ENCODE measurements around the gene GRXCR2.

GRXCR2 gene

DNA sequence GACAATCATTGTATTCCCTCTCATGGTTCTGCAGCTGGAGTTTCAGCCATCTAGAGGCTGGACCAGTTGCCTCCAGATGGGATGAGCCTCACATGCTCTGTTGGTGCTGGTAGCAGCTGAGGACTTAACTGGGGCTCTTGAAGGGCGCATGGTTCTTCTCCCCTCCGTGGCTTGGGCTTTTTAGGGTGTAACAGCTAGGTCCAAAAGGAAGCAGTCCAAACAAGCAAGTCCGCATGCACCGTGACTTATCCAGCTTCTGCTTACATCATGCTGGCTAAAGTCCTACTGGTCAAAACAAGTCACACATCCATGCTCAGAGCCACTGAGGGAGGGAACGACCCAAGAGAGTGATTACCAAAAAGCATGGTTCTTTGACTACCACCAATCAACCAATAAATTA lies 31.9 kb upstream of the GRXCR2 start:
- no peak for TF ChIP-seq GATA2 (IDR thresholded peaks at IDR 0.05; ENCODE audit: low read depth, low read length)
- no peak for TF ChIP-seq GATA3 (IDR thresholded peaks at IDR 0.05; ENCODE audit: low read depth, low read length)

DNA sequence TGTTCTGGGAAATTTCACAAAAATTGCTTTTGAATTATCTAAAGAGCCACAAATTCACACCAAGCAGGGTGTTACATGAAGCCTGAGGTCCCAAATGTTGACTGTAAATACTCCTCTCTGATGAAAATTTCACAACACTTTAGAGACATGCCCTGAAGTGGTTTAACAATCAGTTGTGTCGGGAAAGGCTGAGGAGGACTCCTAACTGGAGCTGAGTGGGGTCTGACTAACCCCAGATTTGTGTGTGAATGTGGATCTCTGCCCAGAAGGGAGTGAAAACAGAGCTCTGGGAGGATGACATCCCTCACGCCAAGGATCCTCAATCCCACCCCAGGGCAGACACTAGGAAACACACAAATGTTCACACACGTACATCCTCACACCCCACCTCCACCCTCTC lies 31.1 kb upstream of the GRXCR2 start:
- TF ChIP-seq GATA2 (IDR thresholded peaks at IDR 0.05; ENCODE audit: low read depth, low read length) (no peak), GATA3 (IDR thresholded peaks at IDR 0.05; ENCODE audit: low read depth, low read length) (no peak)

DNA sequence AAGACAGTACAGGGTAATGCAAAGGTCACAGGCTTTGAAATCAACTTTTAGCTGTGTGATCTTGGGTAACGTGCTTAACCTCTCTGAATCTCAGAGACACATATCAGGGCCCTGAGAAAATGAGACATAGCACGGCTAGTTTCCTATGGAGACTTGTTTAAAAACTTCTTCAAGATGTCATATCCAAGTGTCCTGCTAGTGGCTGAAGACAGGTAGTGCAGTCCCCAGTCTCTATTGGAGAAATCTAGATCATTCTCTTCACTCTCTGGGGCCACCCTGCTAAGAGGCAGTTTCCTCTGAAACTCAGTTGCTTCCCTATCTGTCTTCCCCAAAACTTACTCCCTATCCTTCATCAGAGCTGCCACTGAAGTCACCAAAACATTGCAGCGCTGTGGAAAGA lies 30.3 kb upstream of the GRXCR2 start:
- no peak for TF ChIP-seq GATA2 (IDR thresholded peaks at IDR 0.05; ENCODE audit: low read depth, low read length)
- TF ChIP-seq GATA3 (IDR thresholded peaks at IDR 0.05; ENCODE audit: low read depth, low read length) = no peak

DNA sequence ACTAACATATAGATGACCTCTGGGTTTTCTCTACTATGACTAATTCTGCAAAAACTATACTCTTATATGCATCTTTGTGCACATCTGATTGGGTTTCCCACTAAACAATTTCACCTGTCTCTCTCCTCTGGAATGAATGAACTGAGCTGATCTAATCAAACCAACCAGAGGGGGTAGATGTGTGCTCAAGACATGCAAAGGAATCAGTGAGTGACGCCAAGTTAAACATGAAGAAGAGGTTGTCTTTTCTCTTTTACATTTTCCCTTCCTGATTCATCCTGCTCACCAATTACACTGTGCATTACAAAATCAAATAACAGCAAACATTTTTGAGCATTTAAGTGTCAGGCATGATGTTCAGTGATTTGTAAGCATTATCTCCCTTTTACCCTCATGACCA lies 29.6 kb upstream of the GRXCR2 start:
- TF ChIP-seq GATA3 (IDR thresholded peaks at IDR 0.05; ENCODE audit: low read depth, low read length) (no peak), GATA2 (IDR thresholded peaks at IDR 0.05; ENCODE audit: low read depth, low read length) (no peak)

DNA sequence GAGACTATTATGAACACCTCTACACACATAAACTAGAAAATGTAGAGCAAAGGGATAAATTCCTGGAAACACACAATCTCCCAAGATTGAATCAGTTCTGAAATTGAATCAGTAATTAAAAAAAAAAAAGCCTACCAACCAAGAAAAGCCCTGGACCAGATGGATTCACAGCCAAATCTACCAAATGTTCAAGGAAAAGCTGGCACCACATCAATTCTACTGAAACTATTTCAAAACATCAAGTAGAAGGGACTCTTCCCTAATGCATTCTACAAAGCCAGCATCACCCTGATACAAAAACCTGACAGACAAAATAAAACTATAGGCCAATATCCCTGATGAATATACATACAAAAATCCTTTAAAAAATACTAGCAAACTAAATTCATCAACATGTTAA lies 25.4 kb upstream of the GRXCR2 start:
- TF ChIP-seq GATA2 (IDR thresholded peaks at IDR 0.05; ENCODE audit: low read depth, low read length) (no peak), GATA3 (IDR thresholded peaks at IDR 0.05; ENCODE audit: low read depth, low read length) (no peak)

DNA sequence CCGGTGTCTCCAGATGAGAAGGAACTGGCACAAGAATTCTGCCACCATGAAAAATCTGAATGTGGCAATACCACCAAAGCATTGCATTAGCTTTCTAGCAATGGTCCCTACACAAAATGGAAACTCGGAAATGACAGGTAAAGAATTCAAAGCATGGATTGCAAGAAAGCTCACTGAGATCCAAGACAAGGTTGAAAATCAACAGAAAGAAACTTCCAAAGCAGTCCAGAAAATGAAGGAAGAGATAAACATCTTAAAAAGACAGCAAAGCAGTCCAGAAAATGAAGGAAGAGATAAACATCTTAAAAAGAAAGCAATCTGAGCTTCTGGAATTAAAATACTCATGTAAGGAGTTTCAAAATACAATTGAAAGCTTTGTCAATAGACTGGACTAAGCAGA lies 16.8 kb upstream of the GRXCR2 start:
- TF ChIP-seq GATA3 (IDR thresholded peaks at IDR 0.05; ENCODE audit: low read depth, low read length) (no peak), GATA2 (IDR thresholded peaks at IDR 0.05; ENCODE audit: low read depth, low read length) (no peak)

DNA sequence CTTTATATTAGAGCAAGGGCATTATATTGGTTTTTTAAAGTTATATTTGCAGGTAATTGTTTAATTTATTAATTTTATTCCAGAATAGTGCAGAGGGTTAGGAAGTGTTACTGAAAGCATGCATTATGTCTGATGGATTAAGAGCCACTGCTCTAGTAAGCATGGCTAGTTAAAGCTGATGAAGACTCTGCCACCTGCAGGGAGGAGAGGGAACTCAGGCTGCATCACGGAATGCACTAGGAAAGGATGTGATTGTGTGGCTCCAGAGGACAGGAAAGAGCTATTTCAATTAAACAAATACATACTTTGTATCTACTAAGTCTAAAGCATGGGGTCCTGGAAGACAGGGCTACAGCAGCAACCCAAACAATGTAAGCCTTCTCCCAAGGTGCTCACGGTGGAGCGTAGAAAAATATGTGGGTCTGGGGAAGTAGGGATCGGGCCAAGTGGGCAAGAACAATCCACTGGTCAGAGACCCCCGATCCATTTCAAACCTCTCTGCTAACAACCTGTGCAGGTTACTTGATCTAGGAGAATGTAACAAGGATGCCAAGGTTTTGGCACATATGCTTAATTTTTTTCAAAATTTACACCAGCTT lies 15.3 kb upstream of the GRXCR2 start:
- TF ChIP-seq GATA2 (IDR thresholded peaks at IDR 0.05; ENCODE audit: low read depth, low read length) (no peak), GATA3 (IDR thresholded peaks at IDR 0.05; ENCODE audit: low read depth, low read length) (no peak)

DNA sequence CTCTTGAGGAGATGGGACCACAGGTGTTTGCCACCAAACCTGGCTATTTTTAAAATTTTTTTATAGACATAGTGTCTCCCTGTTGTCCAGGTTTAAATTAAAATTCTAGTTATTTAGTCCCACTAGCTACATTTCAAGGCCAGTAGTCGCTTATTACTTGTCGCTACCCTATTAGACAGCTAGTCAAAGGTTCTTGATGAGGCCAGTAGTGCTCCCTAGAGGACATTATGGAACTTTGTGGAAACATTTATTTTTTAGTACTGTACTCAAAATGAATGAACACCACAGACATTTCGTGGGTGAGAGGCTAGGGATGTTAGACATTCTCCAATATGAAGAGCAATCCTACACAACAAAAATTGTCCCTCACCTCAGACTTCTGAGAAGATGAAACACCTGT lies 14.4 kb upstream of the GRXCR2 start:
- TF ChIP-seq GATA3 (IDR thresholded peaks at IDR 0.05; ENCODE audit: low read depth, low read length) (no peak), GATA2 (IDR thresholded peaks at IDR 0.05; ENCODE audit: low read depth, low read length) (no peak)

DNA sequence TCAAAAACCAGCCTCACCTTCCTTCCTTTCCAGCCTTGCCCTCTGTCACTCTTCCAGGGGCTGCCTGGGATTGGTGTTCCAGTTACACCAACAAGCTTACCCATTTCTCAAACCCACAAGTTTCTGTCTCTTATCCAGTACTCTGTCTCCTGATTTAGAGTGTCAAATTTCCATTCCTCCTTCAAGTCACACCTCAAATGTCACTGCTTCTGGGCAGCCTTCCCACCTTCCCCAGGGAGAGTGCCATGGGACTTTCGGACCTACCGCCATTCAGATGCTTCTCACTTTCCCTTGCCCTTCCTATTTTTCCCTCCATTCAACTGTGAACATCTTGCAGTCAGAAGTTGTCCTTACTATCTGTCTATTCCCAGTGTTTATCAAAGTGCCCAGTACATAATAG lies 2.0 kb upstream of the GRXCR2 start:
- TF ChIP-seq GATA3 (IDR thresholded peaks at IDR 0.05; ENCODE audit: low read depth, low read length) (no peak), GATA2 (IDR thresholded peaks at IDR 0.05; ENCODE audit: low read depth, low read length) (no peak)

DNA sequence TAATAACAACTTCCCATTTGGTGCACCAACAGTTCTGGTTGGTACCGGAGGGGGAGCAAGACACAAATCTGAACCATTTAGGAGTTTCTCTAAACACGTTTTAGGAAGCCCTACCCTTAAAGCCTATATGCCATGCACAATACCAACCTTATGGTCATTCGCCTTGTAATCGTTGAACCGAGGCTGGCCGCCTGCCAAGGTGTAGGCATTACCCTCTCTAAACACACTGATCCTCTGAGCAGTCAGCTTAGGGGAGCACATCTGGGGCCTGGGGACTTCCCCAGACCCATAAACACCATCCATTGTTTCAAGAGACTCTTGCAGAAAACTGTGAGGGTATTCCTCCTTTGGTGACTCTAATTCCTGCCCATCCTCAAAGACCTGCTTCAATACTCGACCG lies 328 bp downstream of the GRXCR2 start:
- TF ChIP-seq GATA3 (IDR thresholded peaks at IDR 0.05; ENCODE audit: low read depth, low read length) (no peak), GATA2 (IDR thresholded peaks at IDR 0.05; ENCODE audit: low read depth, low read length) (no peak)

DNA sequence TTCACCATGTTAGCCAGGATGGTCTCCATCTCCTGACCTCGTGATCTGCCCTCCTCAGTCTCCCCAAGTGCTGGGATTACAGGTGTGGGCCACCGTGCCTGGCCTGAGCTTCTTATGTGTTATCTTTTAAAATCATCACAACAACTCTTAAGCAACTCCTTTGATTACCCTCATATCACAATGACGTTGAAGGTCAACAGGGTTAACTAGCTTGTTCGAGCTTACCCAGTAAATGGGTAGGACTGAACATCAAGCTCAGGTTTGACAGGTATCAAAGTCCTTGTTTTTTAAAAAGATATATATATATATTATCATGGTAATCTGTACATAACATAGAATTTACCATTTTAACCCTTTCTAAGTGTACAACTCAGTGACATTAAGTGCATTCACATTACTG lies 3.1 kb downstream of the GRXCR2 start:
- TF ChIP-seq GATA2 (IDR thresholded peaks at IDR 0.05; ENCODE audit: low read depth, low read length) (no peak), GATA3 (IDR thresholded peaks at IDR 0.05; ENCODE audit: low read depth, low read length) (no peak)

DNA sequence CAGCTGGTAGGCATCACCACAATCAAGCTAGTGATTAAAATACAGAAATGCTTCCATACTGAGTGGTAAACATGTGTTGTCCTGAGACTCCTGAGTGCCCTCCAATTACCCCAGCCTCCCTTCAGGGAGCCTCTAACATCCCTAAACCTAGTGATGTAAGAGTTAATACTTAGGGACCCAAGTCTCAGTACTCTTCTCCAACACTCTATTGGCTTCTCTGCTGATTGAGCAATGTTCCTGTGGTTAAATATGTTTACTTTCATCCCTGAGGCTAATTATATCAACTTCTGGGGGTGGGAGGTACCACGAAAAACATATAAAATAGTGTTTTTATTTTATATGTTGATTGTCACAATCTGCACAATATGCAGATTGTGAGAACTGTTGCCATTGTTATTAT lies 5.0 kb downstream of the GRXCR2 start:
- TF ChIP-seq GATA3 (IDR thresholded peaks at IDR 0.05; ENCODE audit: low read depth, low read length) (no peak), GATA2 (IDR thresholded peaks at IDR 0.05; ENCODE audit: low read depth, low read length) (no peak)

DNA sequence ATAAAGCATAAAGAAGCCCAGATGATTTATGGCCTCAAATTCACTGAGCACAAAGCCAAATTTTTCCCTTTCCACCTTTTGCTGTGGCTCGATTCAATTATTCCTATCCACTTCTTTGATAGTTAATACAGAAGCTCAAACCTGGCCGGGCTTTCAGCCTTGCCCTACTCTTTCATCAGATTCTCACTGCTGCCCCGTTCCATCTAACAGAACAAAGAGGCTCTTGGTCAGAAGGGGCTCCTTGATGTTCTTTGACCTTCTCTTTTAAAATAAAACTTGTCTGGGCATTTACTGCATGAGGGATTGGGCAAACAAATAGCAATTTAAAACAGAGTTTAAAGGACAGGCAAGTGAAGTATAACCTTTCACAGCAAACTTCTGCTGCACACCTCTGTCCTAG lies 9.8 kb downstream of the GRXCR2 start:
- TF ChIP-seq GATA3 (IDR thresholded peaks at IDR 0.05; ENCODE audit: low read depth, low read length) (no peak), GATA2 (IDR thresholded peaks at IDR 0.05; ENCODE audit: low read depth, low read length) (no peak)

DNA sequence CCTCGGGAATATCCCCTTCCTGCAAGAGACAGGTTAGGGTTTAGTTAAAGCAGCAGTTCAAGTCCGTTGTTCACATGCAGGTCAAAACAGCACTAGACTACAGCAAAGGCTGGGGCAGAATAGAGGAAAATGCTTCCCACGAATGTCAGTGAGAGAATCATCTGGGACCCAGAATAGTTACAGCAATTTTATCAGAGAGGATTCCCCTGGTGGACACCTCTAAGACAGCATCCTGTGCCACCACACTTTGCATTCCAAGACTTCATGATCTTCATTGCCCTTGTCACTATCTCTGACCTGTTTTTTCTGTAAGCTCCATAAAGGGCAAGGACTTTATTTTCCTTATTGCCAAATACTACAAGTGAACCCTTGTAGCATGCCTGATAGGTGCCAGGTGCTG lies 12.9 kb downstream of the GRXCR2 start:
- TF ChIP-seq GATA2 (IDR thresholded peaks at IDR 0.05; ENCODE audit: low read depth, low read length) (no peak), GATA3 (IDR thresholded peaks at IDR 0.05; ENCODE audit: low read depth, low read length) (no peak)

DNA sequence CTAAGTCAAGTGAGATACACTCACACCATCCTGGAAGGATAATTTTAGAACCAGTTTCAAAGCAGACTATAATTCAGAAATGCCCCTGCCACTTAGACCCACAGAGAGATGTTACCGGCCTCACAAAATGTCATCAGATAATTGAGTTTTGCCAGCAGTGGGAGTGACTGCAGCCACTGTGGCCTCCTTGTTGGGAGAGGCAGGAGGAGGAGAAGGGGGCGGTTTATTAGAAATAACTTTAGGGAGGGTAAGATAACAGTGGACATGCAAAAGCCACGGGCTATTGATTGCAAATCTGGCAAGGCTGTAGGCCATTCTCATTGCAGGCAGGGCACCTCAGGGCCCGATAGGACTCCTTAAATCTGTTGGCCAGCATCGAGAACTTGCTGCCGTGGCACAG lies 13.4 kb downstream of the GRXCR2 start:
- TF ChIP-seq GATA3 (IDR thresholded peaks at IDR 0.05; ENCODE audit: low read depth, low read length) (no peak), GATA2 (IDR thresholded peaks at IDR 0.05; ENCODE audit: low read depth, low read length) (no peak)

DNA sequence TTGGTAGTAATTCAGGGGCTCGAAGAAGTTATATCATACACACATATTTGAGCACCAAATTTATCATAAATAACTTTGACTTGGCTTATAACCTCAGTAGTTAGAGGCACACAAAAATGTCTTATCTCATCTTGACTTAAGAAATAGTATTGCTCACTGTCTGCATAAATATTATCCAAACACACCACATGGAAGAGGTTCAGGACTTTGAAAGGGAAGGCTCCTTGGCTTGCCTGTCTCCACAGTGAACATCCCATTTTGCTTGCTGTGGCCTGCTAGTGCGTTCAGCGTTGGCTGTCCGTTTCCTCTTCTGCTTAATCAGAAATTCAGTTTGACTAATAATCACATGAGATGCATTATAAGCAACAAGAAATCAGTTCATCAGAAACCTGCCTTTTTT lies 13.9 kb downstream of the GRXCR2 start:
- no peak for TF ChIP-seq GATA2 (IDR thresholded peaks at IDR 0.05; ENCODE audit: low read depth, low read length)
- no peak for TF ChIP-seq GATA3 (IDR thresholded peaks at IDR 0.05; ENCODE audit: low read depth, low read length)
